WERI-Rb-1 (cell line): ENCODE measurements around the gene LPCAT1.

Experiments
- DNase-seq: peaks from one replicate; pipeline ENCODE4 v3.0.0-alpha.2; 2020
- H3K27ac ChIP-seq: fragments of 250-450 bp; sonication (Bioruptor Pico); 2 replicates; pipeline ENCODE4 v1.5.1; 2020; ENCODE audit warnings: mild to moderate bottlenecking, moderate library complexity
- H3K27me3 ChIP-seq: fragments of 250-450 bp; sonication (Bioruptor Pico); 2 replicates; pipeline ENCODE4 v1.5.1; 2021; ENCODE audit warnings: mild to moderate bottlenecking, low read depth, moderate library complexity; ENCODE audit not compliant: insufficient read depth, severe bottlenecking
- H3K36me3 ChIP-seq: fragments of 250-450 bp; sonication (Bioruptor Pico); 2 replicates; pipeline ENCODE4 v1.5.1; 2020; ENCODE audit warnings: mild to moderate bottlenecking, moderate library complexity
- H3K4me3 ChIP-seq: 2 replicates; pipeline ENCODE4 v1.5.1; 2011; ENCODE audit warnings: low read depth, mild to moderate bottlenecking, control low read depth, low read length
- H3K9me3 ChIP-seq: fragments of 250-450 bp; sonication (Bioruptor Pico); 2 replicates; pipeline ENCODE4 v1.5.1; 2021; ENCODE audit warnings: mild to moderate bottlenecking, moderate library complexity; ENCODE audit not compliant: severe bottlenecking
- CTCF ChIP-seq: IDR thresholded peaks from 2 replicates; pipeline ENCODE4 v1.5.1; 2011; ENCODE audit warnings: low read depth, mild to moderate bottlenecking, control low read depth, inconsistent platforms, low read length

The LPCAT1 gene

GRCh38 chr5:1532384-1532783 lies 8.6 kb upstream of the LPCAT1 start:
- Histone ChIP-seq H3K4me3 (no peak overlapping the region), H3K9me3 (no peaks in the 10 kb centered on the region), H3K27me3 (no peaks in the 10 kb centered on the region), H3K27ac (no peak overlapping the region), H3K36me3 (no peaks in the 10 kb centered on the region)
- DNase-seq, result no peak
- no peak for TF ChIP-seq CTCF

- no peak for DNase-seq
- Histone ChIP-seq H3K27ac (no peak overlapping the region), H3K36me3 (no peaks in the 10 kb centered on the region), H3K9me3 (no peaks in the 10 kb centered on the region), H3K27me3 (no peaks in the 10 kb centered on the region), H3K4me3 (no peak overlapping the region)
- TF ChIP-seq CTCF, result no peak
These were observed 5.7 kb upstream of the LPCAT1 start for GRCh38 chr5:1529498-1529897.

GRCh38 chr5:1527533-1528205 lies 3.9 kb upstream of the LPCAT1 start:
- Histone ChIP-seq H3K4me3 (no peak overlapping the region), H3K27me3 (no peaks in the 10 kb centered on the region), H3K9me3 (no peaks in the 10 kb centered on the region), H3K27ac (no peak overlapping the region), H3K36me3 (no peaks in the 10 kb centered on the region)
- TF ChIP-seq CTCF, result no peak
- DNase-seq, result no peak

GRCh38 chr5:1526681-1527131 lies 2.9 kb upstream of the LPCAT1 start:
- DNase-seq, result peak; percentile 8
- no peaks in the 10 kb centered on the region for H3K9me3 ChIP-seq
- no peak overlapping the region for H3K4me3 ChIP-seq
- H3K27ac ChIP-seq, result no peak overlapping the region
- no peaks in the 10 kb centered on the region for H3K27me3 ChIP-seq
- no peak for TF ChIP-seq CTCF
- H3K36me3 ChIP-seq, result peaks cover 8% of the 10 kb centered on the region

GRCh38 chr5:1526190-1526631 lies 2.5 kb upstream of the LPCAT1 start:
- peak; percentile 5 for DNase-seq
- Histone ChIP-seq H3K4me3 (no peak overlapping the region), H3K27me3 (no peaks in the 10 kb centered on the region), H3K27ac (no peak overlapping the region), H3K9me3 (no peaks in the 10 kb centered on the region), H3K36me3 (peaks cover 10% of the 10 kb centered on the region)
- no peak for TF ChIP-seq CTCF

- H3K9me3 ChIP-seq, result no peaks in the 10 kb centered on the region
These were observed 1.9 kb upstream of the LPCAT1 start for GRCh38 chr5:1525624-1526189.

More at GRCh38 chr5:1525624-1526189, 1.9 kb upstream of the LPCAT1 start:
- peaks cover 10% of the 10 kb centered on the region for H3K36me3 ChIP-seq
- DNase-seq, result peak; percentile 7
- no peak for TF ChIP-seq CTCF
- H3K4me3 ChIP-seq, result no peak overlapping the region
- no peak overlapping the region for H3K27ac ChIP-seq
- H3K27me3 ChIP-seq, result no peaks in the 10 kb centered on the region
